Thoracic aorta (tissue), 2 donors: ENCODE measurements around the gene ADAR. TPM values are rescaled to one million over a fixed set of nuclear protein-coding genes. Genes with fewer than 3 reads are reported as not detected.
"Not testable (repeated sequence)": the region's sequence is repeated elsewhere in the genome, so short reads cannot be mapped to it uniquely, and the experiment has no call there.

Experiments used
- ATAC-seq: fragments of 150-250 bp; one replicate; pipeline ENCODE4 v1.8.0; 2017; ENCODE audit warnings: low read depth; ENCODE audit not compliant: insufficient number of reproducible peaks, low FRiP score
- DNase-seq: peaks from one replicate; pipeline ENCODE4 v3.0.0-alpha.2; 2020; ENCODE audit warnings: low spot score
- H3K27ac ChIP-seq, 2 donors: fragments of 200-600 bp; sonication (generic); 1 replicate in 1 of 2; 2 replicates in 1 of 2; pipeline ENCODE4 v1.5.1; 2016; ENCODE audit warnings: mild to moderate bottlenecking in 2 of 2, moderate library complexity in 2 of 2
- H3K27me3 ChIP-seq: fragments of 200-600 bp; sonication (generic); replicated peaks from 2 replicates; pipeline ENCODE4 v1.6.0; 2016; ENCODE audit warnings: mild to moderate bottlenecking; ENCODE audit not compliant: insufficient read depth
- H3K36me3 ChIP-seq: fragments of 200-600 bp; sonication (generic); one replicate; pipeline ENCODE4 v1.5.1; 2016
- H3K4me1 ChIP-seq, 2 donors: fragments of 200-600 bp; sonication (generic); 1 replicate in 1 of 2; 2 replicates in 1 of 2; pipeline versions ENCODE4 v1.5.1 to v1.6.0; 2016; ENCODE audit warnings: low read depth in 2 of 2, mild to moderate bottlenecking in 1 of 2; ENCODE audit not compliant: control insufficient read depth in 1 of 2
- H3K4me3 ChIP-seq: fragments of 200-600 bp; sonication (generic); 2 replicates; pipeline ENCODE4 v1.5.1; 2016; ENCODE audit warnings: mild to moderate bottlenecking
- H3K9me3 ChIP-seq: fragments of 200-600 bp; sonication (generic); 2 replicates; pipeline ENCODE4 v1.5.1; 2016
- total RNA-seq, 2 donors: library from RNA; depleted of rRNA; stranded (reverse); fragments of >200 nt; gene quantifications; one replicate each; pipeline versions ENCODE4 v1.1.0 to v1.2.3, GENCODE V29; 2016
- TF ChIP-seq, protein P1 (sequence below): fragments of 200-600 bp; sonication (generic); IDR thresholded peaks from one replicate; pipeline ENCODE4 v1.5.1; 2019; ENCODE audit warnings: antibody characterized with exemption

ADAR gene, protein sequence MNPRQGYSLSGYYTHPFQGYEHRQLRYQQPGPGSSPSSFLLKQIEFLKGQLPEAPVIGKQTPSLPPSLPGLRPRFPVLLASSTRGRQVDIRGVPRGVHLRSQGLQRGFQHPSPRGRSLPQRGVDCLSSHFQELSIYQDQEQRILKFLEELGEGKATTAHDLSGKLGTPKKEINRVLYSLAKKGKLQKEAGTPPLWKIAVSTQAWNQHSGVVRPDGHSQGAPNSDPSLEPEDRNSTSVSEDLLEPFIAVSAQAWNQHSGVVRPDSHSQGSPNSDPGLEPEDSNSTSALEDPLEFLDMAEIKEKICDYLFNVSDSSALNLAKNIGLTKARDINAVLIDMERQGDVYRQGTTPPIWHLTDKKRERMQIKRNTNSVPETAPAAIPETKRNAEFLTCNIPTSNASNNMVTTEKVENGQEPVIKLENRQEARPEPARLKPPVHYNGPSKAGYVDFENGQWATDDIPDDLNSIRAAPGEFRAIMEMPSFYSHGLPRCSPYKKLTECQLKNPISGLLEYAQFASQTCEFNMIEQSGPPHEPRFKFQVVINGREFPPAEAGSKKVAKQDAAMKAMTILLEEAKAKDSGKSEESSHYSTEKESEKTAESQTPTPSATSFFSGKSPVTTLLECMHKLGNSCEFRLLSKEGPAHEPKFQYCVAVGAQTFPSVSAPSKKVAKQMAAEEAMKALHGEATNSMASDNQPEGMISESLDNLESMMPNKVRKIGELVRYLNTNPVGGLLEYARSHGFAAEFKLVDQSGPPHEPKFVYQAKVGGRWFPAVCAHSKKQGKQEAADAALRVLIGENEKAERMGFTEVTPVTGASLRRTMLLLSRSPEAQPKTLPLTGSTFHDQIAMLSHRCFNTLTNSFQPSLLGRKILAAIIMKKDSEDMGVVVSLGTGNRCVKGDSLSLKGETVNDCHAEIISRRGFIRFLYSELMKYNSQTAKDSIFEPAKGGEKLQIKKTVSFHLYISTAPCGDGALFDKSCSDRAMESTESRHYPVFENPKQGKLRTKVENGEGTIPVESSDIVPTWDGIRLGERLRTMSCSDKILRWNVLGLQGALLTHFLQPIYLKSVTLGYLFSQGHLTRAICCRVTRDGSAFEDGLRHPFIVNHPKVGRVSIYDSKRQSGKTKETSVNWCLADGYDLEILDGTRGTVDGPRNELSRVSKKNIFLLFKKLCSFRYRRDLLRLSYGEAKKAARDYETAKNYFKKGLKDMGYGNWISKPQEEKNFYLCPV
- total RNA-seq: 100 to 1,000 TPM in 1 of 2 donors, 10 to 100 TPM in 1; 86.1 to 149 TPM

DNA sequence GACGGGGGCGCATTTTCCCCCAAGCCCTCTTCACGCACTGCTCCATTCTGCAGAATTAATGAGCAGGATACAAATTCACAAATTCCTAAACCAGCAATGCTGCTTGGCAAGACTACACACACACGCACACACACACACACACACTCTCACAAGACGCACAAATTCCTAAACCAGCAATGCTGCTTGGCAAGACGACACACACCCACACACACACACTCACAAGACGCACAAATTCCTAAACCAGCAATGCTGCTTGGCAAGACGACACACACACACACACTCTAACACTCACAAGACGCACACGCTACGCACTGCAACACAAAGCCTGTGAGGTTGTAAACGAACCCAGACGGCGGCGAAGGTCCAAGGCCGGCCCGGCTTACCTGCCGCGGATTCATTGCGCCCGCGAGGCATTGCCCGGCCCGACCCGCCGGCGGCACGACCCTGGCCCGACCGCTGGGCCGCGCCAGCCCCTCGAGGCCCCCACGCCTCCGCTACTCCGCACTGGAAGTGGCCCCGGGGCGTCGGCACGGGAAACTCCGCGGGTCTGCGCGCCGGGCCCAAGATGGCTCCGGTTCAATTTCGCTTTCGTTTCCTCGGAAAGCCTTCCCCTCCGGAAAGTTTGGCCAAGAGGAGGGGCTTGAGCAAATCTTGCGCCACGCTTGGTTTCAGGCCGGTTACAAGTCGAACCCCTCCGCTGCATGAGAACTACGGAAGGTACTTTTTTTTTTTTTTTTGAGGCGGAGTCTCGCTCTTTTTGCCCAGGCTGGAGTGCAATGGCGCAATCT is at the start of gene ADAR:
Gene ADAR (minus strand): TSS at position 578 of the 788 bp plus-strand sequence. CDS start 180 bp downstream, at position 398.
- Histone ChIP-seq H3K9me3 (no peaks in the 10 kb centered on the region), H3K36me3 (no peaks in the 10 kb centered on the region), H3K4me1 (peaks cover 29 to 45% of the 10 kb centered on the region in 2 donors), H3K27ac (peak within 1 kb of the TSS; percentile 96 to 98), H3K27me3 (no peaks in the 10 kb centered on the region), H3K4me3 (peak within 1 kb of the TSS; percentile 99)
- ATAC-seq (peak; percentile 95), DNase-seq (peak; percentile 79)
- TF ChIP-seq, protein P1, sequence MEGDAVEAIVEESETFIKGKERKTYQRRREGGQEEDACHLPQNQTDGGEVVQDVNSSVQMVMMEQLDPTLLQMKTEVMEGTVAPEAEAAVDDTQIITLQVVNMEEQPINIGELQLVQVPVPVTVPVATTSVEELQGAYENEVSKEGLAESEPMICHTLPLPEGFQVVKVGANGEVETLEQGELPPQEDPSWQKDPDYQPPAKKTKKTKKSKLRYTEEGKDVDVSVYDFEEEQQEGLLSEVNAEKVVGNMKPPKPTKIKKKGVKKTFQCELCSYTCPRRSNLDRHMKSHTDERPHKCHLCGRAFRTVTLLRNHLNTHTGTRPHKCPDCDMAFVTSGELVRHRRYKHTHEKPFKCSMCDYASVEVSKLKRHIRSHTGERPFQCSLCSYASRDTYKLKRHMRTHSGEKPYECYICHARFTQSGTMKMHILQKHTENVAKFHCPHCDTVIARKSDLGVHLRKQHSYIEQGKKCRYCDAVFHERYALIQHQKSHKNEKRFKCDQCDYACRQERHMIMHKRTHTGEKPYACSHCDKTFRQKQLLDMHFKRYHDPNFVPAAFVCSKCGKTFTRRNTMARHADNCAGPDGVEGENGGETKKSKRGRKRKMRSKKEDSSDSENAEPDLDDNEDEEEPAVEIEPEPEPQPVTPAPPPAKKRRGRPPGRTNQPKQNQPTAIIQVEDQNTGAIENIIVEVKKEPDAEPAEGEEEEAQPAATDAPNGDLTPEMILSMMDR: no peak

DNA sequence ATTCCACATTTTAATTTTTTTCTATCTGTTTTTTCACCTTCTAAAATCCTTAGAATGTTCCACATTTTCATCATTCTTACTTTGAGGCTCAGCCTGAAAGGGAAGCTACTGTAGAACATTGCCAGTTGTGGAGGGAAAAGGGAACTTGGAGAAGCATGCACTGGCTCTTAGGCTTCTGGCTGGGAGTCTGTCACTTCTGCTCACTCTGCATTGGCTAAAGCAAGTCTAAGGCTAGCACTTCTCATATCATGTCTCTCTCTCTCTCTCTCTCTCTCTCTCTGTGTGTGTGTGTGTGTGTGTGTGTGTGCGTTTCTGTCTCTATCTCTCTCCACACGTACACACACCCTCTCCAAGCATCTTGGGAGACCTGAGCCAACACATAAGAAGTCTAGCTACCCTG is 49.6 kb upstream of the ADAR start:
- Histone ChIP-seq H3K9me3 (no peaks in the 10 kb centered on the region), H3K36me3 (no peaks in the 10 kb centered on the region), H3K4me1 (no peaks in the 10 kb centered on the region), H3K4me3 (no peak overlapping the region), H3K27me3 (no peaks in the 10 kb centered on the region), H3K27ac (no peak overlapping the region)
- TF ChIP-seq, protein P1: no peak
- ATAC-seq (no peak), DNase-seq (no peak)

GRCh38 chr1:154652893-154653292 is 44.9 kb upstream of the ADAR start:
- Histone ChIP-seq H3K4me3 (no peak overlapping the region), H3K27ac (no peak overlapping the region), H3K27me3 (no peaks in the 10 kb centered on the region), H3K9me3 (no peaks in the 10 kb centered on the region), H3K4me1 (no peaks in the 10 kb centered on the region), H3K36me3 (no peaks in the 10 kb centered on the region)
- TF ChIP-seq, protein P1: no peak
- no peak for DNase-seq
- ATAC-seq: no peak

DNA sequence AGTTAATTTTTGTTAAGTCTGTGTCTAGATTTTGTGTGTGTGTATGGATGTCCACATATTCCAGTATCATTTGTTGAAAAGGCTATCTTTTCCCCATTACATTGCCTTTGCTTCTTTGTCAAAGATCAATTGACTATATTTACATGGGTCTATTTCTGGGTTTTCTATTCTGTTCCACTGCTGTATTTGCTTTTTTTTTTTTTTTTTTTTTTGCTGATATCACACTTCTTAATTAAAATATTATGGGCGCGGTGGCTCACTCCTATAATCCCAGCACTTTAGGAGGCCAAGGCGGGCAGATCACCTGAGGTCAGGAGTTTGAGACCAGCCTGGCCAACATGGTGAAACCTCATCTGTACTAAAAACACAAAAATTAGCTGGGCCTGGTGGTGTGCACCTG is 36.7 kb upstream of the ADAR start:
- H3K36me3 ChIP-seq, H3K27me3 ChIP-seq, H3K4me1 ChIP-seq, H3K27ac ChIP-seq, H3K9me3 ChIP-seq, DNase-seq, H3K4me3 ChIP-seq, ATAC-seq: not testable (repeated sequence)

DNA sequence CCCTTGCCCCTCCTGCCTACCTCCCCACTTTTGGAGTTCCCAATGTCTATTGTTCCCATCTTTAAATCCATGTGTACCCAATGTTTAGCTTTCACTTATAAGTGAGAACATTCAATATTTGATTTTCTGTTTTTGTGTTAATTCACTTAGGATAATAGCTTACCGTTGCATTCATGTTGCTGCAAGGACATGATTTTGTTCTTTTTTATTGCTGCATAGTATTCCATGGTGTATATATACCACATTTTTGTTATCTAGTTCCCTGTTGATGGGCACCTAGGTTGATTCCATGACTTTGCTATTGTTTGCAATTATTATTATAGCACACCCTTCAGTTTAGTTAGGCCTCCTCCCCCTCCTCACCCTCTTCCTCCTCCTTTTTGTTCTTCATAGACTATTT is 33.5 kb upstream of the ADAR start:
- TF ChIP-seq, protein P1: no peak
- Histone ChIP-seq H3K4me3 (no peak overlapping the region), H3K4me1 (no peaks in the 10 kb centered on the region), H3K27ac (no peak overlapping the region), H3K27me3 (no peaks in the 10 kb centered on the region), H3K36me3 (no peaks in the 10 kb centered on the region), H3K9me3 (no peaks in the 10 kb centered on the region)
- no peak for ATAC-seq
- DNase-seq: no peak
